Subcutaneous adipose tissue (tissue), 4 donors: ENCODE results near the gene LRRC74A. TPM values are rescaled to one million over a fixed set of nuclear protein-coding genes. Genes with fewer than 3 reads are reported as not detected.

ENCODE experiments used
- CTCF ChIP-seq: fragments of 450-650 bp; IDR thresholded peaks from one replicate; pipeline ENCODE4 v1.5.1; 2016; ENCODE audit warnings: low read depth, mild to moderate bottlenecking, control low read depth, antibody characterized with exemption, moderate library complexity
- total RNA-seq, 4 donors: library from RNA; depleted of rRNA; stranded (reverse); fragments of >200 nt; gene quantifications; one replicate each; pipeline ENCODE4 v1.1.0, GENCODE V29; 2016

Gene LRRC74A
- total RNA-seq, 4 donors from 2014 or later = not detected

- no peak for TF ChIP-seq CTCF
Observed at GRCh38 chr14:76810953-76811400, 15.2 kb upstream of the LRRC74A start.

GRCh38 chr14:76811561-76811960 lies 14.6 kb upstream of the LRRC74A start:
- TF ChIP-seq CTCF = no peak

- no peak for TF ChIP-seq CTCF
Observed at GRCh38 chr14:76812093-76812421, 14.2 kb upstream of the LRRC74A start.

DNA sequence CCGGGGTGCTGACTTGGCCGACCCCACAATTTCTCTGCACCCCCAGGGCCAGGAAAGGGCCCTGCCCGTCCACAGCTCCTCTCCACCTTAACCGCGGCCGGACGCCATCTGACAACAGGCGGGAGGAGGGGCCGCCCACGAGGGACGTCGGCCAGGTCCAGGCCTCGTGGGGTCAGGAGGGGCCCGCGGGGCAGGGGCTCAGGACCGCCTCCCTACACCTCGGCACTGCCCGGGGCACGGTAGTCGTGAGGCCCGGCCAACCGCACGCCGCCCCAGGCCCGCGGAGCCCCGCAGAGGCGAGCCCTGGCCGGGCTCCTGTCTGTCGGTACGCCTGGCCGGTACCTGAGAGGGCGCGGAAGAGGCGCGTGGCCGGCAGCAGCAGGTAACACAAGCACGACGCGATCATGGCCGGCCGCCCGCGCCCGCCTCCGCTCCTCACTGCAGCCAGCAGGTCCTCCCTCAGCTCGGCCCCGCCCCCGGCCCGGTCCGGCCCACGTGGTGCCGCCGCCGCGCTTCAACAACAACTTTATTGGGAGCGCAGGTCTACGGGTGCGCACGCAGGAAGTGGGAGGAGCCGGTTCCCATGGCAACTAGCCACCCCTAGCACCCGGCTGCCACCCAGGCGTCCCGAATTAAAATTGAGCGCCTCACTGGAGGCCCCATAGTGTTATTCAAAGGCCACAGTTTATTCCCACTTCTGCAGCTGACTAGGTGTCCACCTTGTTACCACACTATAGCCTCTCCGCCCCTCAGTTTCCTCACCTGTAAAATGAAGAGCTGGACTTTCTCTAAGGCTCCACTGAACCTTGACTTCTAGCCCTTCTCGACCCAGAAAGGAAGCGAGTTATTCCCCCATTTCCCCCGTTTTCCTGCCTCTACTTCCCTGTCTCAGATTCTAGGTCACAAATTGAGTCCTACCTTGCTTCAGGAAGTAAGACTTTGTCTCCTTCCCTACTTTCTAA lies 13.5 kb upstream of the LRRC74A start, which contains the start of gene ANGEL1:
TSS of gene ANGEL1 (minus strand) at position 461 of the 962 bp plus-strand sequence. CDS start at position 406, 55 bp downstream.
- no peak for TF ChIP-seq CTCF

DNA sequence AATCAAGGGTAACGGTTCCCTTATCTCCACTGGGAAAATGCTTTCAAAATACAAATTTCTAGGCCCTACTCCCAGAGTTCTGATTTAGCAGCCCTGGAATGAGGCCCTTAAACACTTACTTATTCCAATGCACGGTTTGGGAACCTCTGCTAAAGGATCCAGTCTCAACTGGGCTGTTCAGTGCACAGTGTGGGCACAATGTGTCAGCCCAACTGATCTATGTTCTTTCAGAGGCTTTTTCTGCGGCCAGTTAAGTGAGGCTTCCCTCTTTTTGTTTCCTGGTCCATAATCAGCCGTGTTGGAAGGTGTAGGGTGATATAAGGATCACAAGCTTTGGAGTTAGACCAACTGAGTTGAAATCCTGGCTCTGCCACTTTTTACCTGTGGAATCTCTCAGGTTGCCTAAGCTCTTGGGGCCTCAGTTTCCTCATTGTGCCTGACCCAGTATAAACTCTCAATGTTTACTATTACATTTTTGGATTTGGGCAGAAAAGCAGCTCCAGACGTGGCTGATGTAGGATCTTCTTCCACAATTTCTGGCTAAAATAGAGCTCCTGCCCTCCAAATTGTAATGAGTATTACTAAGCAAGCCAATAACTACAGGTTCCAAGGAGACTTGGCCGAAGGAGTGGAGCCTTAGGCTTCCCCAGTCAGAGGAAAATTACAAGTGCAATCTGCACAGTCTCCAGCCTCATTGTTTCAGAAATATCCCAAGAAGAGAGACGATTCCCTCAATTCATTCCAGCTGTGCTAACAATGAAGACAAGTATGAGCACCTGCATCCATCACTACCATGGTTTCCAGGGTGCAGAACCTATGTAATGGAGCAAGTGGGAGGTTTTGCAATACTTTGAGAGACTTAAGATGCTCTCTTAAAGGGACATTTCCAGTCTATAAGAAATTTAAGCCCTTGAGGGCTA lies 11.2 kb upstream of the LRRC74A start:
- no peak for TF ChIP-seq CTCF

GRCh38 chr14:76820700-76821099 lies 5.5 kb upstream of the LRRC74A start:
- no peak for TF ChIP-seq CTCF
